ENCODE data around the gene C12orf57. TPM values are rescaled to one million over a fixed set of nuclear protein-coding genes. Genes with fewer than 3 reads are reported as not detected.

Gene C12orf57
- total RNA-seq, 1 experiment from 2014 or later: 103 TPM

DNA sequence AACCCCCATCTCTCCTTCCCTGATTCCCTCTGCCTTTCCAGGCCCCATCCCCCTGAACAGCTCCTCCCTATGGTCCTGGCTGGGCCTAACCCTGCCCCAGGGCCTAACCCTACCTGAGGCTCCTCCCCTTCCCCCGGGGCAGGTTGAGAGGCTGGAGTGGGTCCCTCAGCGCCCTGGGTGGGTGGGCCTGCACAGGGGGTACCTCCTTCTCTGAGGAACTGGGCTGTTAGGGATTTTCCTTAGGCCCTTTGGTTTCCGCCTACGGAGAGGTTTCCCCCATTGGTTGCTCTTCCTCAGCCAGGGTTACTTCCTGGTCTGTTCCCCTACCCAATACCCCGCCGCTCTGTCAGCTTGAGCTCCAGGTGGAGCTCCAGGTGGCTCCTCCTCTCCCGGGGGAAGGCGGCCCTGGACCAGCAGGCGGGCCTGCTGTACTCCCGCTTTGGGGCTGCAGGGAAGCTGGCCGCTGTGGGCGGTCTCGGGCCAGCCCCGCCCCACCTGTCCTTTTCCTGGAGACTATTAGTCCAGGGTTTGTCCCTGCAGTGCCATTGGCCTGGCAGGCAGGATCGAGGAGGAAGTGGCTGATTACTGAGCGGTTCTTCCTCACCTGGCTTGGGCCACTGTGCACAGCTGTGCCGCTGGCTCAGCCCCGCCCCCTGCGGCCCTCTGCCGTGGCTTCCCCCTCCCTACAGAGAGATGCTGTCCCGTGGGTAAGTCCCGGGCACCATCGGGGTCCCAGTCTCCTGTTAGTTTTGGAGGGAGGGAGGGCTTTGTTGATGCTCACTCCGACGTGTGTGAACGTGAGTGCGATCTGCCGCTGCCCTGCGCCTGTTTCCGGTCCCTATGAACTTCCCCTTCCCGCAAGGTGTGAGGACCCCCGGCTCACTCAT is 2.5 kb downstream of the C12orf57 start:
- DNase-seq: peak; percentile 98
- Mint-ChIP-seq H3K9me3 (ENCODE audit: low read depth, unreplicated experiment) (no peaks in the 10 kb centered on the region), H3K4me1 (ENCODE audit: low read depth, unreplicated experiment) (peaks cover 49% of the 10 kb centered on the region), H3K27me3 (ENCODE audit: unreplicated experiment) (peaks cover 13% of the 10 kb centered on the region), H3K27ac (ENCODE audit: unreplicated experiment) (peak overlapping the region; percentile 100), H3K4me3 (ENCODE audit: low read depth, unreplicated experiment) (peak overlapping the region; percentile 87), H3K36me3 (ENCODE audit: insufficient read depth, unreplicated experiment) (peaks cover 71% of the 10 kb centered on the region)
- CTCF ChIA-PET: interaction anchor here (0.9 to 4.3 kb wide), 9 partner anchors 9 to 162 kb away, joined by 3 to 90 read pairs (median 7); partner anchors contain the start of genes C1RL, LPCAT3 and SPSB2
- intact Hi-C loops (cut with micrococcal nuclease; ENCODE audit: unreplicated experiment): loop anchor here (5.0 kb wide), 1 partner anchor 166 kb away; no protein-coding TSS in a partner anchor
- TF ChIP-seq, protein P1, sequence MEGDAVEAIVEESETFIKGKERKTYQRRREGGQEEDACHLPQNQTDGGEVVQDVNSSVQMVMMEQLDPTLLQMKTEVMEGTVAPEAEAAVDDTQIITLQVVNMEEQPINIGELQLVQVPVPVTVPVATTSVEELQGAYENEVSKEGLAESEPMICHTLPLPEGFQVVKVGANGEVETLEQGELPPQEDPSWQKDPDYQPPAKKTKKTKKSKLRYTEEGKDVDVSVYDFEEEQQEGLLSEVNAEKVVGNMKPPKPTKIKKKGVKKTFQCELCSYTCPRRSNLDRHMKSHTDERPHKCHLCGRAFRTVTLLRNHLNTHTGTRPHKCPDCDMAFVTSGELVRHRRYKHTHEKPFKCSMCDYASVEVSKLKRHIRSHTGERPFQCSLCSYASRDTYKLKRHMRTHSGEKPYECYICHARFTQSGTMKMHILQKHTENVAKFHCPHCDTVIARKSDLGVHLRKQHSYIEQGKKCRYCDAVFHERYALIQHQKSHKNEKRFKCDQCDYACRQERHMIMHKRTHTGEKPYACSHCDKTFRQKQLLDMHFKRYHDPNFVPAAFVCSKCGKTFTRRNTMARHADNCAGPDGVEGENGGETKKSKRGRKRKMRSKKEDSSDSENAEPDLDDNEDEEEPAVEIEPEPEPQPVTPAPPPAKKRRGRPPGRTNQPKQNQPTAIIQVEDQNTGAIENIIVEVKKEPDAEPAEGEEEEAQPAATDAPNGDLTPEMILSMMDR (IDR thresholded peaks at IDR 0.05; ENCODE audit: unreplicated experiment): no peak
- no TSS peak for BruUV-seq (replicated peaks)

DNA sequence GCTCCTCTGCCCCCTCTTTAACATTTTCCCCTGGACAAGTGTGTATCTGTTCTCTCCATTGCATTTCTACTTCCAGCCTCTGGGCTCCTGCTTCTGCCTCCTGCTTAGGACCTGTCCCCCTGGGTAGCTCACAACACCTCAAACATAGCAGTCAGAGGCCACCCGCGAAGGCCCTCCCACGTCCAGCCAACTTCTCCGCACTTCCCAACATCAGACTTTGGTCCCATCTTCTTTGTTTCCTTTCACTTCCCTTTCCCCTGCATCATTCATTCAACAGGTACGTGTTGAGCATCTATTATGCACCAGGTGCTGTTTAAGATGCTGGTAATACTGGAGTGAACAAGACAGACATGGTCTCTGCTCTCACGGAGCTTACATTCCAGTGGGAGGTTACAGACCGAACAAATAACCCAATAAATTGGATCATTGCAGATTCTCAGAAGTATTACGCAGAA is 3.1 kb downstream of the C12orf57 start:
- no TSS peak for BruUV-seq (replicated peaks)
- Mint-ChIP-seq H3K4me3 (ENCODE audit: low read depth, unreplicated experiment) (peak overlapping the region; percentile 87), H3K9me3 (ENCODE audit: low read depth, unreplicated experiment) (no peaks in the 10 kb centered on the region), H3K27me3 (ENCODE audit: unreplicated experiment) (peaks cover 13% of the 10 kb centered on the region), H3K36me3 (ENCODE audit: insufficient read depth, unreplicated experiment) (peaks cover 65% of the 10 kb centered on the region), H3K27ac (ENCODE audit: unreplicated experiment) (peak overlapping the region; percentile 100), H3K4me1 (ENCODE audit: low read depth, unreplicated experiment) (peaks cover 49% of the 10 kb centered on the region)
- TF ChIP-seq, protein P1 (IDR thresholded peaks at IDR 0.05; ENCODE audit: unreplicated experiment): no peak
- DNase-seq: no peak
- intact Hi-C loops (cut with micrococcal nuclease; ENCODE audit: unreplicated experiment): loop anchor here (5.0 kb wide), 1 partner anchor 165 kb away; no protein-coding TSS in a partner anchor
- CTCF ChIA-PET: interaction anchor here (0.7 to 4.3 kb wide), 6 partner anchors 16 to 161 kb away, joined by 3 to 90 read pairs (median 8); partner anchors contain the start of genes C1RL and LPCAT3

DNA sequence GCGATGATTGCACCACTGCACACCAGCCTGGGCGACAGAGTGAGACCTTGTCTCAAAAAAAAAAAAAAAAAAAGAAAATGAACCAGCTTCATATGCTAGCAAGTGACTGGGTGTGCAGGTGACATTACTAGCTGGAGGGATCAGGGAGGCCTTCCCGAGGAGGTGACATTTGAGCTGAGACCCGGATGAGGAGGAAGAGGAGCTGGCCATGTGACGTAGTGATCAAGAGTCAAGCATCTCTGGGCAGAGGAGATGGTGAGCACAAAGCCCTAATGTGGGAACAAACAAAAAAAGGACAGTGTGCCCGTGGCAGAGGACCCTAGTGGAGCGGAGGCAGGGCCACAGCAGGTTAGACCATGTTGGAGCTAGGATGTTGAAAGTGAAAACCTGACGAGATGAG is 3.8 kb downstream of the C12orf57 start:
- CTCF ChIA-PET: interaction anchor here (0.7 kb wide), 2 partner anchors 58 to 79 kb away, joined by 3 read pairs; no protein-coding TSS in a partner anchor
- TF ChIP-seq, protein P1 (IDR thresholded peaks at IDR 0.05; ENCODE audit: unreplicated experiment): no peak

DNA sequence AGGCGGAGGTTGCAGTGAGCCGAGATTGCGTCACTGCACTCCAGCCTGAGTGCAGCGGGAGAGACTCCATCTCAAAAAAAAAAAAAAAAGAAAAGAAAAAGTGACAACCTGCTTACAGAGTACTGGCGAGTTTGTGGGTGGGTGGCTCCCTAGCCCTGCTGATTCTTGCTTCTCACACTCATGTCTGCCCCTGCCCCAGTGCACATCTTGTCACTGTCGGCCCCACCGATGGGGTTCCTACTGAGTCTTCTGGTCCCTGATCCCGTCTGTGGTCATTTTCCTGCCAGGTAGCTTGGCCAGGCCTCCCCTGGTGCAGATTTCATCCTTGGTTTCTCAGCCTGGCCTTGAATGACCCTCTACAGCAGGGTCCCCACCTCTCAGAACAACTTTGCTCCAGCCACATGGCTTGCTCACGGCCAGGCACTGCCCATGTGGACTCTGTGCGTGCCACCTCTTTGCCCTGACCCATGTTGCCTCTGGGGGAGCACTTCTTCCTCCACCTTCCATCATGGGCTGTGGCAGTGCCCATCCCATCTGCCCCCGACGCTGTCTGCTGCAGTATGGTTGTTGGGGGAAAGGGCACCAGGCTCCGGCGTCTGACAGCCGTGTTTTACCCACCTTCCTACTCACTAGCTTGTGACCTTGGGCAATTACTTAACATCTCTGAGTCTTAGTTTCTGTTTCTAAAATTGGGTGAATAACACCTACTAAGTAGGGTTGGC is 5.2 kb downstream of the C12orf57 start:
- intact Hi-C loops (cut with micrococcal nuclease; ENCODE audit: unreplicated experiment): loop anchor here (5.0 kb wide), 1 partner anchor 163 kb away; no protein-coding TSS in a partner anchor
- Mint-ChIP-seq H3K36me3 (ENCODE audit: insufficient read depth, unreplicated experiment) (peaks cover 44% of the 10 kb centered on the region), H3K4me1 (ENCODE audit: low read depth, unreplicated experiment) (peaks cover 39% of the 10 kb centered on the region), H3K4me3 (ENCODE audit: low read depth, unreplicated experiment) (no peak overlapping the region), H3K27me3 (ENCODE audit: unreplicated experiment) (peaks cover 2% of the 10 kb centered on the region), H3K9me3 (ENCODE audit: low read depth, unreplicated experiment) (no peaks in the 10 kb centered on the region), H3K27ac (ENCODE audit: unreplicated experiment) (no peak overlapping the region)
- TF ChIP-seq, protein P1 (IDR thresholded peaks at IDR 0.05; ENCODE audit: unreplicated experiment): no peak
- CTCF ChIA-PET: interaction anchor here (1.2 kb wide), 1 partner anchor 12 kb away, joined by 4 read pairs; no protein-coding TSS in a partner anchor
- BruUV-seq (replicated peaks): no TSS peak
- no peak for DNase-seq

More for the DNA sequence above, 3.8 kb downstream of the C12orf57 start:
- peaks cover 49% of the 10 kb centered on the region for H3K4me1 Mint-ChIP-seq (ENCODE audit: low read depth, unreplicated experiment)
- intact Hi-C loops (cut with micrococcal nuclease; ENCODE audit: unreplicated experiment): loop anchor here (5.0 kb wide), 1 partner anchor 165 kb away; no protein-coding TSS in a partner anchor
- no peaks in the 10 kb centered on the region for H3K9me3 Mint-ChIP-seq (ENCODE audit: low read depth, unreplicated experiment)
- no peak for DNase-seq
- no TSS peak for BruUV-seq (replicated peaks)
- H3K27ac Mint-ChIP-seq (ENCODE audit: unreplicated experiment): no peak overlapping the region
- no peak overlapping the region for H3K4me3 Mint-ChIP-seq (ENCODE audit: low read depth, unreplicated experiment)
- peaks cover 13% of the 10 kb centered on the region for H3K27me3 Mint-ChIP-seq (ENCODE audit: unreplicated experiment)
- peaks cover 58% of the 10 kb centered on the region for H3K36me3 Mint-ChIP-seq (ENCODE audit: insufficient read depth, unreplicated experiment)

All from Calu3 (cell line).